ENCODE data around the gene TANGO2. TPM values are rescaled to one million over a fixed set of nuclear protein-coding genes. Genes with fewer than 3 reads are reported as not detected.
A peak's percentile ranks its signal among the peaks of the same experiment; 100 is the strongest.

TANGO2 gene
- total and polyA plus RNA-seq, 9 of the 15 experiments (the other 6 are each of a cell fraction or from before 2014, with no cell fraction given) = 15.5 to 94.9 (median 70.1) TPM

- TF ChIP-seq HDAC3 (IDR thresholded peaks at IDR 0.05; ENCODE audit: borderline replicate concordance, partially characterized antibody) (no peak), SPI1 (IDR thresholded peaks at IDR 0.05; ENCODE audit: borderline replicate concordance, low read depth, low read length) (peak; percentile 78; the same call in 1 of the 2 replicates), MCM7 (IDR thresholded peaks at IDR 0.05) (no peak), CEBPZ (IDR thresholded peaks at IDR 0.05; ENCODE audit: borderline replicate concordance, low read depth, low read length) (no peak), HEY1 (CRISPR knock-in tag; IDR thresholded peaks at IDR 0.05; ENCODE audit: borderline replicate concordance) (0 out of 2 replicates have a peak, but pooled peaks have one; percentile 58), AFF1 (IDR thresholded peaks at IDR 0.05; ENCODE audit: low read depth in 1 of 2, partially characterized antibody in 2 of 2) (no peak), JUND (IDR thresholded peaks at IDR 0.05; ENCODE audit: borderline replicate concordance, low read depth, low read length) (peak; percentile 68), JUND (tag; IDR thresholded peaks at IDR 0.05; ENCODE audit: borderline replicate concordance, low read depth, low read length) (no peak; the same call in 1 of the 3 replicates), MAZ (CRISPR knock-in tag; conservative IDR thresholded peaks at IDR 0.05 in 1 of 2, IDR thresholded peaks at IDR 0.05 in 1 of 2) (peak in 1 of 2 experiments; percentile 47; a peak in 1 of 4 replicates), GABPB2 (CRISPR knock-in tag; conservative IDR thresholded peaks at IDR 0.05) (peak; percentile 72; the same call in 1 of the 2 replicates), CAMTA2 (CRISPR knock-in tag; conservative IDR thresholded peaks at IDR 0.05) (0 out of 2 replicates have a peak, but pooled peaks have one; percentile 21), ZNF764 (CRISPR knock-in tag; IDR thresholded peaks at IDR 0.05; ENCODE audit: low read depth) (peak; percentile 32; the same call in 1 of the 2 replicates), MIER1 (IDR thresholded peaks at IDR 0.05; ENCODE audit: low read depth) (no peak), NBN (IDR thresholded peaks at IDR 0.05; ENCODE audit: low read depth) (no peak), CSDE1 (IDR thresholded peaks at IDR 0.05) (no peak), ELF4 (CRISPR knock-in tag; IDR thresholded peaks at IDR 0.05) (peak; percentile 86), CBX5 (IDR thresholded peaks at IDR 0.05; ENCODE audit: borderline replicate concordance, low read depth) (no peak)
Measured at GRCh38 chr22:20071524-20071972, 50.6 kb downstream of the TANGO2 start (continued).

All from K562 (cell line).